ENCODE measurements around the gene CHD1L.

The CHD1L gene

GRCh38 chr1:147243228-147243685 lies 773 bp downstream of the CHD1L start:
- no peaks in the 10 kb centered on the region for H3K4me1 ChIP-seq (ENCODE audit: control insufficient read depth, insufficient read depth, low read length, poor library complexity, severe bottlenecking)
- H3K27ac ChIP-seq (ENCODE audit: insufficient read depth, low read length, poor library complexity, severe bottlenecking) = peak overlapping the region; percentile 72
- H3K36me3 ChIP-seq (ENCODE audit: control insufficient read depth, insufficient read depth, low read length) = no peaks in the 10 kb centered on the region
- H3K27me3 ChIP-seq (replicated peaks; ENCODE audit: control insufficient read depth, insufficient read depth, low read length, poor library complexity, severe bottlenecking) = no peaks in the 10 kb centered on the region
- H3K9me3 ChIP-seq (ENCODE audit: control insufficient read depth, low read length) = no peaks in the 10 kb centered on the region
- peak overlapping the region; percentile 86 for H3K4me3 ChIP-seq (ENCODE audit: insufficient read depth, low read depth, low read length, poor library complexity, severe bottlenecking)
- no peak for DNase-seq

- Histone ChIP-seq H3K36me3 (ENCODE audit: control insufficient read depth, insufficient read depth, low read length) (no peaks in the 10 kb centered on the region), H3K4me3 (ENCODE audit: insufficient read depth, low read depth, low read length, poor library complexity, severe bottlenecking) (peak overlapping the region; percentile 86), H3K27me3 (replicated peaks; ENCODE audit: control insufficient read depth, insufficient read depth, low read length, poor library complexity, severe bottlenecking) (no peaks in the 10 kb centered on the region), H3K4me1 (ENCODE audit: control insufficient read depth, insufficient read depth, low read length, poor library complexity, severe bottlenecking) (no peaks in the 10 kb centered on the region), H3K9me3 (ENCODE audit: control insufficient read depth, low read length) (no peaks in the 10 kb centered on the region), H3K27ac (ENCODE audit: insufficient read depth, low read length, poor library complexity, severe bottlenecking) (no peak overlapping the region)
- DNase-seq = no peak
Measured at GRCh38 chr1:147243841-147244240, 1.4 kb downstream of the CHD1L start.

GRCh38 chr1:147245129-147245528 lies 2.6 kb downstream of the CHD1L start:
- DNase-seq = no peak
- Histone ChIP-seq H3K27ac (ENCODE audit: insufficient read depth, low read length, poor library complexity, severe bottlenecking) (no peak overlapping the region), H3K27me3 (replicated peaks; ENCODE audit: control insufficient read depth, insufficient read depth, low read length, poor library complexity, severe bottlenecking) (no peaks in the 10 kb centered on the region), H3K4me3 (ENCODE audit: insufficient read depth, low read depth, low read length, poor library complexity, severe bottlenecking) (no peak overlapping the region), H3K4me1 (ENCODE audit: control insufficient read depth, insufficient read depth, low read length, poor library complexity, severe bottlenecking) (no peaks in the 10 kb centered on the region), H3K36me3 (ENCODE audit: control insufficient read depth, insufficient read depth, low read length) (no peaks in the 10 kb centered on the region), H3K9me3 (ENCODE audit: control insufficient read depth, low read length) (no peaks in the 10 kb centered on the region)

DNA sequence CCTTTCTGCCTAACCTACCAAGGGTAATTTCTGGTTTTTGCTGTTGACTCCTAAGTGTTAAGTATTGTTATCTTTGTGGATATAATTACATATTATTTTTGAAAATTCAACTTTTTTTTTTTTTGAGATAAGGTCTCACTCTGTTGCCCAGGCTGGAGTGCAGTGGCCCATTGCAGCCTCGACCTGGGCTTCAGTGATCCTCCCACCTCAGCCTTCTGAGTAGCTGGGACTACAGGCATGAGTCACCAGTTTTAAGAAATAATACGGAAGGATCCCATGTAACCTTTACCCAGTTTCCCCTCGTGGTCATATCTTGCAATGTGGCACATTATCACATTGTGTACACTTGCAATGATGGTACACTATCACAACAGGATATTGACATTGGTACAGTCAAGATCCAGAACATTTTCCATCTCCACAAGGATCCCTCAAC lies 3.1 kb downstream of the CHD1L start:
- no peak for DNase-seq
- H3K9me3 ChIP-seq (ENCODE audit: control insufficient read depth, low read length) = no peaks in the 10 kb centered on the region
- no peak overlapping the region for H3K4me3 ChIP-seq (ENCODE audit: insufficient read depth, low read depth, low read length, poor library complexity, severe bottlenecking)

DNA sequence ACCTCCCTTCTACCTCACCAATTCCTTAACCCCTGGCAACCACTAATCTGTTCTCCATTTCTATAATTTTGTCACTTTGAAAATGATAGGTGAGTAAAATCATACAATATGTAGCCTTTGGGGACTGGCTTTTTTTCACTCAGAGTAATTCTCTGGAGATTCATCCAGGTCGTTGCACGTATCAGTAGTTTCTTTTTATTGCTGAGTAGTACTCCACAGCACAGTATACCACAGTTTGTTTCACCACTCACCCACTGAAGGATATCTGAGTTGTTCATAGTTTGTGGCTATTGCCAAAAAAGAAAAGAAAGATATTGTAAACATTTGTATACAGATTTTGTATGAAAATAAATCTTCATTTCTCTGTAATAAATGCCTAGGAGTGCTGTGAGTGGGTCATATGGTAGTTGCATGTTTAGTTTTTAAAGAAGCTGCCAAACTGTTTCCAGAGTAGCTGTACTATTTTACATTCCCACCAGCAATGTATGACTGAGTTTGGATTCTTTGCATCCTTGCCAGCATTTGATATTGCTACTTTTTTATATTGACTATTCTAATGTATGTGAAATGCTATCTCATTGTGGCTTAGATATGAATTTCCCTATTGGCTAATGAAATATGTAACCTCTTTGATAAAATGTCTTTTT lies 3.7 kb downstream of the CHD1L start:
- H3K36me3 ChIP-seq (ENCODE audit: control insufficient read depth, insufficient read depth, low read length) = no peaks in the 10 kb centered on the region
- no peaks in the 10 kb centered on the region for H3K4me1 ChIP-seq (ENCODE audit: control insufficient read depth, insufficient read depth, low read length, poor library complexity, severe bottlenecking)
- no peaks in the 10 kb centered on the region for H3K27me3 ChIP-seq (replicated peaks; ENCODE audit: control insufficient read depth, insufficient read depth, low read length, poor library complexity, severe bottlenecking)
- no peak for DNase-seq
- no peaks in the 10 kb centered on the region for H3K9me3 ChIP-seq (ENCODE audit: control insufficient read depth, low read length)
- no peak overlapping the region for H3K27ac ChIP-seq (ENCODE audit: insufficient read depth, low read length, poor library complexity, severe bottlenecking)
- no peak overlapping the region for H3K4me3 ChIP-seq (ENCODE audit: insufficient read depth, low read depth, low read length, poor library complexity, severe bottlenecking)

More for the DNA sequence above, 3.1 kb downstream of the CHD1L start:
- H3K27me3 ChIP-seq (replicated peaks; ENCODE audit: control insufficient read depth, insufficient read depth, low read length, poor library complexity, severe bottlenecking) = no peaks in the 10 kb centered on the region
- no peaks in the 10 kb centered on the region for H3K36me3 ChIP-seq (ENCODE audit: control insufficient read depth, insufficient read depth, low read length)
- H3K4me1 ChIP-seq (ENCODE audit: control insufficient read depth, insufficient read depth, low read length, poor library complexity, severe bottlenecking) = no peaks in the 10 kb centered on the region
- H3K27ac ChIP-seq (ENCODE audit: insufficient read depth, low read length, poor library complexity, severe bottlenecking) = no peak overlapping the region

DNA sequence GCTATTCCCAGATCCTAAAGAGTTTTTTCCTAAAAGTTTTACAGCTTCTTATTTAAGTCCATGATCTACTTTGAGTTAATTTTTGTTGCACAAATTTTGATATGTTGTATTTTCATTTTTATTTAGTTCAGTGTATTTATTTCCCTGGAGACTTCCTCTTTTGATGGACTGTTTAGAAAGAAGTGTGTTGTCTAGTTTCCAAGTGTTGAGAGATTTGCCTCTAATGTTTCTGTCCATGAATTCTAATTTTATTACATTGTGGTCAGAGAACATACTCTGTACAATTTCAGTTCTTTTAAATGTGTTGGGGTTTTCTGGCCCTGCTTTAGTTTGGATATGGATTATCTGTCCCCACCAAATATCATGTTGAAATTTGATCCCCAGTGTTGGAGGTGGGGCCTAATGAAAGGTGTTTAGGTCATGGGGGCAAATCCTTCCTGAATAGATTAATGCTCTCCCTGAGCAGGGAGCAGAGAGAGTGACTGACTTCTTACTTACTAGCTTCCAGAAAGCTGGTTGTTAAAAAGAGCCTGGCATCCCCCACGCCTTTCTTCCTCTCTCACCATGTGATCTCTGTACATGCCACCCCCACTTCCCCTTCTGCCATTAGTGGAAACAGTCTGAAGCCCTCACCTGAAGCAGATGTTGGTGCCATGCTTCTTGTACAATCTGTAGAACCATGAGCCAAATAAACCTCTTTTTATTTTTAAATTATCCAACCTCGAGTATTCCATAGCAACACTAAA lies 4.6 kb downstream of the CHD1L start:
- Histone ChIP-seq H3K27ac (ENCODE audit: insufficient read depth, low read length, poor library complexity, severe bottlenecking) (no peak overlapping the region), H3K36me3 (ENCODE audit: control insufficient read depth, insufficient read depth, low read length) (no peaks in the 10 kb centered on the region), H3K4me1 (ENCODE audit: control insufficient read depth, insufficient read depth, low read length, poor library complexity, severe bottlenecking) (no peaks in the 10 kb centered on the region), H3K9me3 (ENCODE audit: control insufficient read depth, low read length) (no peaks in the 10 kb centered on the region), H3K4me3 (ENCODE audit: insufficient read depth, low read depth, low read length, poor library complexity, severe bottlenecking) (no peak overlapping the region), H3K27me3 (replicated peaks; ENCODE audit: control insufficient read depth, insufficient read depth, low read length, poor library complexity, severe bottlenecking) (no peaks in the 10 kb centered on the region)
- no peak for DNase-seq

DNA sequence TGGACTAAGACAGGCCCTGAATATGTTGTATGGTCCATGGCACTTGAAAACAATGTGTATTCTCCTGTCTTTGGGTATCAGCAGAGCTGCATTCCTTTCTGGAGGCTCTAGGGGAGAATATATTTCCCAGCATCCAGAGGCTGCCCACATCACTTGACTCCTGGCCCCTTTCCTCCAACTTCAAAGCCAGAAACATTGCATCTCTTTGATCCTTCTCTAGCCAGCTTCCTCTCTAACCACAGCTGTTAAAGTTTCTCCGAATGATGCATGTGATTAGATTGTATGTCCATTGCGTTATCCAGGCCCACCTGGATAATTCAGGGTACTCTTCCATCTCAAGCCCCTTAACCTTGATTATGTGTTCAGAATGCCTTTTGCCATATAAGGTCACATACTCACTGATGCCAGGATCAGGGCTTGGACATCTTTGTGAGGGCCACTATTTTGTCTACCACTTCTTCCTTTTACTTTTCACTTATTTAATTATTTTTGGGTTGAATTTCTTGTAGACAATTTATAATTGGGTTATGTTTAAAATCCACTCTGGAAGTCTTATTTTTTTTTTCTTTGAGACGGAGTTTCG lies 5.3 kb downstream of the CHD1L start:
- DNase-seq = no peak
- no peaks in the 10 kb centered on the region for H3K36me3 ChIP-seq (ENCODE audit: control insufficient read depth, insufficient read depth, low read length)
- no peaks in the 10 kb centered on the region for H3K27me3 ChIP-seq (replicated peaks; ENCODE audit: control insufficient read depth, insufficient read depth, low read length, poor library complexity, severe bottlenecking)
- H3K27ac ChIP-seq (ENCODE audit: insufficient read depth, low read length, poor library complexity, severe bottlenecking) = no peak overlapping the region
- no peak overlapping the region for H3K4me3 ChIP-seq (ENCODE audit: insufficient read depth, low read depth, low read length, poor library complexity, severe bottlenecking)
- no peaks in the 10 kb centered on the region for H3K9me3 ChIP-seq (ENCODE audit: control insufficient read depth, low read length)
- no peaks in the 10 kb centered on the region for H3K4me1 ChIP-seq (ENCODE audit: control insufficient read depth, insufficient read depth, low read length, poor library complexity, severe bottlenecking)

DNA sequence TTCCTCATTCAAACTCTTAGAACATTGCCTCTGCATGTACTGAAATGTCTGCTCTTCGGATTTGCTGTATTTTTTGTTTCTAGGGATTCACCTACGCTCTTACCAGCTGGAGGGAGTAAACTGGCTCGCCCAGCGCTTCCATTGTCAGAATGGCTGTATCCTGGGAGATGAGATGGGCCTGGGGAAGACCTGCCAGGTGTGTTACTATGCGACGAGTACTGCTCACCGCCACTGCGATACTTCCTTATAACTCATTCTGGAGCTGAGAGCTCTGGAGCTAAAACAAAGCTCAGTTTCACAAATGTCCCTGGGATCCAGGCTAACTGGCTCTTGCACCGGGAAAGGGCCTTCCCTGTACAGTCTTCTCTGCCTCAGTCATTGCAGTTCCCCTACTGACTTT lies 10.1 kb downstream of the CHD1L start:
- Histone ChIP-seq H3K27ac (ENCODE audit: insufficient read depth, low read length, poor library complexity, severe bottlenecking) (no peak overlapping the region), H3K9me3 (ENCODE audit: control insufficient read depth, low read length) (no peaks in the 10 kb centered on the region)
- no peak for DNase-seq

DNA sequence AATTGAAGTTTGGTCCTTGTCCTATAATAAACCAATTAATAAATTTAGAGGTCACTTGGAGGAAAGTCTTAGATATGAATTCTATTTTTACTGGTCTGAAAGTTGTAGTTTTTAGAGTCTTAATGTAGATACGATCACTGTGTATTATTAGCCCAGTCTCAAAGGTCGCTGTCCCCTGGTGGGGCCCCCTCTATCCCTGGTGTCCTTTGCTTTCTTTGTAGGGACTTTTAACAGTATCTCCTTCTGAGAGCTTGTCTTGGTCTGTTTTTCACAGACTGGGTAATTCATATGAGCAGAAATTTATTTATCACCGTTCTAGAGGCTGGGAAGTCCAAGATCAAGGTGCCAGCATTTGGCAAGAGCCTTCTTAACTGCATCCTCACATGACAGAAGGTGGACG lies 18.5 kb downstream of the CHD1L start:
- no peak for DNase-seq
- Histone ChIP-seq H3K36me3 (ENCODE audit: control insufficient read depth, insufficient read depth, low read length) (peaks cover 15% of the 10 kb centered on the region), H3K27me3 (replicated peaks; ENCODE audit: control insufficient read depth, insufficient read depth, low read length, poor library complexity, severe bottlenecking) (no peaks in the 10 kb centered on the region), H3K9me3 (ENCODE audit: control insufficient read depth, low read length) (no peaks in the 10 kb centered on the region), H3K4me1 (ENCODE audit: control insufficient read depth, insufficient read depth, low read length, poor library complexity, severe bottlenecking) (no peaks in the 10 kb centered on the region), H3K4me3 (ENCODE audit: insufficient read depth, low read depth, low read length, poor library complexity, severe bottlenecking) (no peak overlapping the region), H3K27ac (ENCODE audit: insufficient read depth, low read length, poor library complexity, severe bottlenecking) (no peak overlapping the region)

More for the DNA sequence above, 10.1 kb downstream of the CHD1L start:
- no peaks in the 10 kb centered on the region for H3K27me3 ChIP-seq (replicated peaks; ENCODE audit: control insufficient read depth, insufficient read depth, low read length, poor library complexity, severe bottlenecking)
- H3K4me1 ChIP-seq (ENCODE audit: control insufficient read depth, insufficient read depth, low read length, poor library complexity, severe bottlenecking) = no peaks in the 10 kb centered on the region
- H3K36me3 ChIP-seq (ENCODE audit: control insufficient read depth, insufficient read depth, low read length) = no peaks in the 10 kb centered on the region
- no peak overlapping the region for H3K4me3 ChIP-seq (ENCODE audit: insufficient read depth, low read depth, low read length, poor library complexity, severe bottlenecking)

GRCh38 chr1:147264158-147264768 lies 21.8 kb downstream of the CHD1L start:
- Histone ChIP-seq H3K4me1 (ENCODE audit: control insufficient read depth, insufficient read depth, low read length, poor library complexity, severe bottlenecking) (no peaks in the 10 kb centered on the region), H3K36me3 (ENCODE audit: control insufficient read depth, insufficient read depth, low read length) (peaks cover 32% of the 10 kb centered on the region), H3K27me3 (replicated peaks; ENCODE audit: control insufficient read depth, insufficient read depth, low read length, poor library complexity, severe bottlenecking) (no peaks in the 10 kb centered on the region), H3K4me3 (ENCODE audit: insufficient read depth, low read depth, low read length, poor library complexity, severe bottlenecking) (no peak overlapping the region), H3K9me3 (ENCODE audit: control insufficient read depth, low read length) (no peaks in the 10 kb centered on the region), H3K27ac (ENCODE audit: insufficient read depth, low read length, poor library complexity, severe bottlenecking) (no peak overlapping the region)
- no peak for DNase-seq
